ENCODE data around the gene COQ3.

COQ3 gene

DNA sequence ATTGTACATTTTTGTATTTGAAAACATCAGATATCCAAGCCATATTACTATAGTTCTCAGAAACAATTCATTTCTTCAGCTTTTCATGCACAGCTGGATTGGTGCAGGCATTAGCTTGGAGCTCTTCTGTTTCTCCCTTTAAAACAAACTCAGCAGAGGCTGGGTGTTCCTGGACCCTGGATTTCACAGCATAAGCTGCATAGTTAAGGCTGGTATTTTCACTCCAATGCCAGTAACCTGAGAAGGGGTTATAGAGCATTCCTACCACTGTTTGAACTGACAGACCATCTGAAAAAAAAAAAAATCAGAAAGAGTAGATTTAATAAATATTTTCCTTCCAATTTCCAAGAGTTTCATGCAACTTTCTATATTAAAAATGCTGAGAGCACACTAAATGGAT lies 24.5 kb downstream of the COQ3 start:
- no peak overlapping the region for H2BK5ac ChIP-seq (ENCODE audit: low read depth, low read length, poor library complexity, severe bottlenecking)

DNA sequence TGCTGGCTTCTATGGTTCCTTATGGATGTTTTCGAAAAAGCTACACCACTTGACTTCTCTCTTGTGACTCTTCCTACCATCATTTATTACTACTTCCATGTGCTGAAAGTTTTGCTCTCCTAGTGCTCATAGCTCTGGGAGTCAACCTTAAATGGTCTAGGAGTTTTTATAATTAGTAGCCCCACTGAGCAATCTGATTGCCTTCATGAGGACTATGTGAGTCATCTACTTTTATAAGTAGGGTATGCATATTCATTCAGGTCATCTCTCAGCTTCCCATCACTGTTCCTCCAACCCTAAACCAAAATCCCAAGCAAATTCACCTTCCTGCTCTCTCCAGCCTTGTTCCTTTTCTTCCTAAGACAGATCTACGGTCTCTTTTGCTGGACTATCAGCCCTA lies 27.1 kb downstream of the COQ3 start:
- no peak overlapping the region for H2AK5ac ChIP-seq (ENCODE audit: low read length, severe bottlenecking)
- H2BK5ac ChIP-seq (ENCODE audit: low read depth, low read length, poor library complexity, severe bottlenecking), result no peak overlapping the region

More for the DNA sequence above, 24.5 kb downstream of the COQ3 start:
- Histone ChIP-seq H3K4me3 (ENCODE audit: insufficient read depth in 1 of 2, low read depth in 1 of 2, low read length in 2 of 2) (no peak overlapping the region), H3K18ac (ENCODE audit: low read depth in 1 of 2, low read length in 2 of 2) (no peak overlapping the region), H3K36me3 (ENCODE audit: control insufficient read depth in 1 of 2, insufficient read depth in 2 of 2, low read depth in 1 of 2, low read length in 2 of 2) (no peaks in the 10 kb centered on the region), H3K4me2 (ENCODE audit: low read length, poor library complexity, severe bottlenecking) (no peak overlapping the region), H3K23ac (ENCODE audit: low read length in 2 of 2) (no peak overlapping the region), H3K9me3 (ENCODE audit: control insufficient read depth, low read length) (no peaks in the 10 kb centered on the region), H3K4ac (ENCODE audit: low read depth in 1 of 2, low read length in 2 of 2) (no peak overlapping the region), H3K14ac (ENCODE audit: low read length in 2 of 2) (no peak overlapping the region), H4K91ac (ENCODE audit: low read length) (no peak overlapping the region), H3K79me1 (replicated peaks; ENCODE audit: low read length, poor library complexity, severe bottlenecking) (no peaks in the 10 kb centered on the region), H2BK120ac (ENCODE audit: low read depth, low read length) (no peak overlapping the region), H3K27ac (ENCODE audit: low read length, poor library complexity, severe bottlenecking) (no peak overlapping the region), H2BK12ac (ENCODE audit: low read length in 2 of 2) (no peak overlapping the region), H3K27me3 (ENCODE audit: control insufficient read depth in 1 of 2, insufficient read depth in 1 of 2, low read length in 2 of 2) (no peaks in the 10 kb centered on the region), H2AK5ac (ENCODE audit: low read length, severe bottlenecking) (no peak overlapping the region), H4K8ac (ENCODE audit: low read length) (no peak overlapping the region), H3K9ac (ENCODE audit: low read length) (no peak overlapping the region), H3K4me1 (ENCODE audit: control insufficient read depth, insufficient read depth, low read depth, low read length) (no peaks in the 10 kb centered on the region), H2BK15ac (ENCODE audit: low read depth, poor library complexity, severe bottlenecking) (no peak overlapping the region), H2AFZ (ENCODE audit: low read depth, low read length) (no peak overlapping the region)
- no peak for DNase-seq

DNA sequence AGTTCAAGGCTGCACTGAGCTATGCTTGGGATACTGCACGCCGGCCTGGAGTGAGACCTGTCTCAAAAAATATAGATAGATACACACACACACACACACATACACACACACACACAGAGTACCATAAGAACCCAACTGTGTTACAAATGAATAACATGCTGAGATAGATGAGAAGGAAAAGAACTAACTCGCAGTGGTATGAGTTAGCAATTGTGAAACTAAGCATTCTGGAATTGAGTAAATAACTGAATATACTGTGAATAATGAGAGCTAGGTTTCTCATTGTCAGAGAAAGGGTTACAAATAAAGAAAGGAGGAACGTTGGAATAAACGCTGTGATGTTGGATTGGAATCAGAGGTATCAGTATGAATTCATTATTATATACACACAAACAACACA lies 30.0 kb downstream of the COQ3 start:
- Histone ChIP-seq H3K27ac (ENCODE audit: low read length, poor library complexity, severe bottlenecking) (no peak overlapping the region), H3K4me1 (ENCODE audit: control insufficient read depth, insufficient read depth, low read depth, low read length) (no peaks in the 10 kb centered on the region), H3K14ac (ENCODE audit: low read length in 2 of 2) (no peak overlapping the region), H3K4ac (ENCODE audit: low read depth in 1 of 2, low read length in 2 of 2) (no peak overlapping the region), H2BK5ac (ENCODE audit: low read depth, low read length, poor library complexity, severe bottlenecking) (no peak overlapping the region), H4K91ac (ENCODE audit: low read length) (no peak overlapping the region), H3K18ac (ENCODE audit: low read depth in 1 of 2, low read length in 2 of 2) (no peak overlapping the region), H2AFZ (ENCODE audit: low read depth, low read length) (no peak overlapping the region), H3K23ac (ENCODE audit: low read length in 2 of 2) (no peak overlapping the region), H3K9ac (ENCODE audit: low read length) (no peak overlapping the region), H2BK120ac (ENCODE audit: low read depth, low read length) (no peak overlapping the region), H3K4me3 (ENCODE audit: insufficient read depth in 1 of 2, low read depth in 1 of 2, low read length in 2 of 2) (no peak overlapping the region), H3K9me3 (ENCODE audit: control insufficient read depth, low read length) (no peaks in the 10 kb centered on the region), H3K27me3 (ENCODE audit: control insufficient read depth in 1 of 2, insufficient read depth in 1 of 2, low read length in 2 of 2) (peaks cover 10 to 15% of the 10 kb centered on the region in 2 experiments), H3K36me3 (ENCODE audit: control insufficient read depth in 1 of 2, insufficient read depth in 2 of 2, low read depth in 1 of 2, low read length in 2 of 2) (no peaks in the 10 kb centered on the region), H3K79me1 (replicated peaks; ENCODE audit: low read length, poor library complexity, severe bottlenecking) (no peaks in the 10 kb centered on the region), H2BK12ac (ENCODE audit: low read length in 2 of 2) (no peak overlapping the region), H4K8ac (ENCODE audit: low read length) (no peak overlapping the region), H2BK15ac (ENCODE audit: low read depth, poor library complexity, severe bottlenecking) (no peak overlapping the region), H2AK5ac (ENCODE audit: low read length, severe bottlenecking) (no peak overlapping the region), H3K4me2 (ENCODE audit: low read length, poor library complexity, severe bottlenecking) (no peak overlapping the region)
- DNase-seq, result no peak
- WGBS, result 95% methylated on average over 1 of the region's 5 CpGs

More for the DNA sequence above, 27.1 kb downstream of the COQ3 start:
- Histone ChIP-seq H4K91ac (ENCODE audit: low read length) (no peak overlapping the region), H3K23ac (ENCODE audit: low read length in 2 of 2) (no peak overlapping the region), H2BK15ac (ENCODE audit: low read depth, poor library complexity, severe bottlenecking) (no peak overlapping the region), H3K9me3 (ENCODE audit: control insufficient read depth, low read length) (no peaks in the 10 kb centered on the region), H2BK120ac (ENCODE audit: low read depth, low read length) (no peak overlapping the region), H3K27me3 (ENCODE audit: control insufficient read depth in 1 of 2, insufficient read depth in 1 of 2, low read length in 2 of 2) (no peaks in the 10 kb centered on the region), H3K79me1 (replicated peaks; ENCODE audit: low read length, poor library complexity, severe bottlenecking) (no peaks in the 10 kb centered on the region), H3K4me3 (ENCODE audit: insufficient read depth in 1 of 2, low read depth in 1 of 2, low read length in 2 of 2) (no peak overlapping the region), H3K36me3 (ENCODE audit: control insufficient read depth in 1 of 2, insufficient read depth in 2 of 2, low read depth in 1 of 2, low read length in 2 of 2) (no peaks in the 10 kb centered on the region), H3K14ac (ENCODE audit: low read length in 2 of 2) (no peak overlapping the region), H3K18ac (ENCODE audit: low read depth in 1 of 2, low read length in 2 of 2) (no peak overlapping the region), H3K4me2 (ENCODE audit: low read length, poor library complexity, severe bottlenecking) (no peak overlapping the region), H3K9ac (ENCODE audit: low read length) (no peak overlapping the region), H2AFZ (ENCODE audit: low read depth, low read length) (no peak overlapping the region), H3K4ac (ENCODE audit: low read depth in 1 of 2, low read length in 2 of 2) (no peak overlapping the region), H3K27ac (ENCODE audit: low read length, poor library complexity, severe bottlenecking) (no peak overlapping the region), H4K8ac (ENCODE audit: low read length) (no peak overlapping the region), H3K4me1 (ENCODE audit: control insufficient read depth, insufficient read depth, low read depth, low read length) (no peaks in the 10 kb centered on the region), H2BK12ac (ENCODE audit: low read length in 2 of 2) (no peak overlapping the region)
- DNase-seq, result no peak
- WGBS, result 100% methylated on average over 1 of the region's 2 CpGs

- Histone ChIP-seq H2BK15ac (ENCODE audit: low read depth, poor library complexity, severe bottlenecking) (no peak overlapping the region), H2BK5ac (ENCODE audit: low read depth, low read length, poor library complexity, severe bottlenecking) (no peak overlapping the region), H2BK12ac (ENCODE audit: low read length in 2 of 2) (no peak overlapping the region), H3K18ac (ENCODE audit: low read depth in 1 of 2, low read length in 2 of 2) (no peak overlapping the region), H3K9me3 (ENCODE audit: control insufficient read depth, low read length) (no peaks in the 10 kb centered on the region), H4K91ac (ENCODE audit: low read length) (no peak overlapping the region), H3K4me1 (ENCODE audit: control insufficient read depth, insufficient read depth, low read depth, low read length) (no peaks in the 10 kb centered on the region), H3K79me1 (replicated peaks; ENCODE audit: low read length, poor library complexity, severe bottlenecking) (no peaks in the 10 kb centered on the region), H3K9ac (ENCODE audit: low read length) (no peak overlapping the region), H3K27ac (ENCODE audit: low read length, poor library complexity, severe bottlenecking) (no peak overlapping the region), H2AK5ac (ENCODE audit: low read length, severe bottlenecking) (no peak overlapping the region), H3K27me3 (ENCODE audit: control insufficient read depth in 1 of 2, insufficient read depth in 1 of 2, low read length in 2 of 2) (peaks cover 10 to 15% of the 10 kb centered on the region in 2 experiments), H3K4ac (ENCODE audit: low read depth in 1 of 2, low read length in 2 of 2) (no peak overlapping the region), H3K14ac (ENCODE audit: low read length in 2 of 2) (no peak overlapping the region), H3K4me2 (ENCODE audit: low read length, poor library complexity, severe bottlenecking) (no peak overlapping the region), H4K8ac (ENCODE audit: low read length) (no peak overlapping the region), H3K4me3 (ENCODE audit: insufficient read depth in 1 of 2, low read depth in 1 of 2, low read length in 2 of 2) (no peak overlapping the region), H3K23ac (ENCODE audit: low read length in 2 of 2) (no peak overlapping the region), H2BK120ac (ENCODE audit: low read depth, low read length) (no peak overlapping the region), H3K36me3 (ENCODE audit: control insufficient read depth in 1 of 2, insufficient read depth in 2 of 2, low read depth in 1 of 2, low read length in 2 of 2) (no peaks in the 10 kb centered on the region), H2AFZ (ENCODE audit: low read depth, low read length) (no peak overlapping the region)
- DNase-seq, result no peak
- 88% methylated on average over 1 of the region's 1 CpG for WGBS
Measured at GRCh38 chr6:99362678-99363268, 31.2 kb downstream of the COQ3 start.

Data from mesenchymal stem cell (in vitro differentiated cells and primary cell).